Activated naive CD4-positive, alpha-beta T cell (primary cell): ENCODE measurements around the gene PRND.
"Not testable (repeated sequence)": the region's sequence is repeated elsewhere in the genome, so short reads cannot be mapped to it uniquely, and the experiment has no call there.

Experiments
- DNase-seq, 4 experiments: peaks; one replicate each; lab custom pipeline; 2025; lab: John Stamatoyannopoulos, UW

The PRND gene

GRCh38 chr20:4721719-4722118, at the start of gene PRND:
PRND (plus strand) TSS chr20:4721909; CDS start chr20:4724552, 2,643 bp downstream.
- no peak for DNase-seq

GRCh38 chr20:4672948-4673347, 48.8 kb upstream of the PRND start:
- DNase-seq = no peak

GRCh38 chr20:4673371-4674001, 48.2 kb upstream of the PRND start:
- DNase-seq = no peak

- no peak for DNase-seq
These were observed 47.0 kb upstream of the PRND start for GRCh38 chr20:4674672-4675071.

GRCh38 chr20:4677846-4678245, 43.9 kb upstream of the PRND start:
- no peak for DNase-seq

- no peak for DNase-seq
These were observed 40.3 kb upstream of the PRND start for GRCh38 chr20:4681401-4681800.

- no peak for DNase-seq
These were observed 39.7 kb upstream of the PRND start for GRCh38 chr20:4681991-4682401.

GRCh38 chr20:4682682-4683081, 39.0 kb upstream of the PRND start:
- no peak for DNase-seq

GRCh38 chr20:4683261-4683660, 38.4 kb upstream of the PRND start:
- no peak for DNase-seq

GRCh38 chr20:4684837-4685413, 36.8 kb upstream of the PRND start:
- no peak for DNase-seq

- no peak for DNase-seq
These were observed 35.8 kb upstream of the PRND start for GRCh38 chr20:4685923-4686221.

- DNase-seq = no peak
These were observed 33.4 kb upstream of the PRND start for GRCh38 chr20:4688305-4688704.

GRCh38 chr20:4689220-4689619, 32.5 kb upstream of the PRND start:
- no peak for DNase-seq

GRCh38 chr20:4691753-4692152, 30.0 kb upstream of the PRND start:
- no peak for DNase-seq

GRCh38 chr20:4694076-4694475, 27.6 kb upstream of the PRND start:
- no peak for DNase-seq

GRCh38 chr20:4697189-4697830, 24.4 kb upstream of the PRND start:
- DNase-seq = no peak

GRCh38 chr20:4697831-4698221, 23.9 kb upstream of the PRND start:
- no peak for DNase-seq

- no peak for DNase-seq
These were observed 22.5 kb upstream of the PRND start for GRCh38 chr20:4699216-4699615.

GRCh38 chr20:4699957-4700356, 21.8 kb upstream of the PRND start:
- no peak for DNase-seq

- no peak for DNase-seq
These were observed 19.0 kb upstream of the PRND start for GRCh38 chr20:4702562-4703280.

GRCh38 chr20:4703281-4703676, 18.4 kb upstream of the PRND start:
- DNase-seq = no peak

- not testable (repeated sequence) for DNase-seq
These were observed 14.8 kb upstream of the PRND start for GRCh38 chr20:4706941-4707340.

GRCh38 chr20:4708036-4708435, 13.7 kb upstream of the PRND start:
- no peak for DNase-seq
